Measurements from ENCODE around the gene P2RY13.

P2RY13 gene

GRCh38 chr3:151329363-151329762, at the start of gene P2RY13:
TSS of gene P2RY13 (minus strand) at chr3:151329549. CDS start at chr3:151329528, 21 bp downstream.
- DNase-seq, result peak; percentile 36 to 65 (median 64)

GRCh38 chr3:151377768-151378385, 48.5 kb upstream of the P2RY13 start:
- no peak for DNase-seq

- no peak for DNase-seq
Observed at GRCh38 chr3:151372063-151372820, 42.9 kb upstream of the P2RY13 start.

- DNase-seq, result no peak
Observed at GRCh38 chr3:151371526-151371925, 42.2 kb upstream of the P2RY13 start.

GRCh38 chr3:151367448-151367847, 38.1 kb upstream of the P2RY13 start:
- DNase-seq, result no peak

GRCh38 chr3:151366993-151367392, 37.6 kb upstream of the P2RY13 start:
- no peak for DNase-seq

- peak; percentile 63 to 72 (median 71) for DNase-seq
Observed at GRCh38 chr3:151362751-151363174, 33.4 kb upstream of the P2RY13 start.

GRCh38 chr3:151357463-151357850, 28.1 kb upstream of the P2RY13 start:
- no peak for DNase-seq

- peak in 2 of 3 donors; percentile 25 to 45 for DNase-seq
Observed at GRCh38 chr3:151356794-151357462, 27.6 kb upstream of the P2RY13 start.

GRCh38 chr3:151351648-151352047, 22.3 kb upstream of the P2RY13 start:
- no peak for DNase-seq

GRCh38 chr3:151351219-151351618, 21.9 kb upstream of the P2RY13 start:
- peak; percentile 56 to 85 (median 81) for DNase-seq

- DNase-seq, result peak in 2 of 3 donors; percentile 27 to 41
Observed at GRCh38 chr3:151350656-151351055, 21.3 kb upstream of the P2RY13 start.

GRCh38 chr3:151347432-151347831, 18.1 kb upstream of the P2RY13 start:
- peak; percentile 79 to 81 (median 80) for DNase-seq

GRCh38 chr3:151346292-151346691, 16.9 kb upstream of the P2RY13 start:
- DNase-seq, result peak; percentile 52 to 80 (median 70)

- peak in 2 of 3 donors; percentile 29 to 56 for DNase-seq
Observed at GRCh38 chr3:151345859-151346258, 16.5 kb upstream of the P2RY13 start.

GRCh38 chr3:151331696-151332095, 2.3 kb upstream of the P2RY13 start:
- DNase-seq, result peak; percentile 60 to 65 (median 61)

GRCh38 chr3:151330899-151331298, 1.6 kb upstream of the P2RY13 start:
- DNase-seq, result peak; percentile 58 to 90 (median 85)

GRCh38 chr3:151330379-151330778, 1.0 kb upstream of the P2RY13 start:
- DNase-seq, result peak in 1 of 3 donors; percentile 45

GRCh38 chr3:151328298-151328995, 902 bp downstream of the P2RY13 start:
- peak; percentile 22 to 50 (median 46) for DNase-seq

GRCh38 chr3:151327571-151328198, 1.7 kb downstream of the P2RY13 start:
- DNase-seq, result peak; percentile 29 to 69 (median 61)

GRCh38 chr3:151322511-151322910, 6.8 kb downstream of the P2RY13 start:
- DNase-seq, result peak; percentile 22 to 43 (median 36)

- peak in 2 of 3 donors; percentile 46 to 50 for DNase-seq
Observed at GRCh38 chr3:151321526-151321925, 7.8 kb downstream of the P2RY13 start.
